HG03045 (cell line): ENCODE data around the gene AQP10.
A peak's percentile ranks its signal among the peaks of the same experiment; 100 is the strongest.
"Not testable (repeated sequence)": the region's sequence is repeated elsewhere in the genome, so short reads cannot be mapped to it uniquely, and the experiment has no call there.

Experiments used
- ATAC-seq: cut with Tn5 transposase; IDR thresholded peaks from one replicate; pipeline ENCODE4 v1.9.1; 2021; ENCODE audit warnings: mild to moderate bottlenecking, moderate library complexity; ENCODE audit not compliant: unreplicated experiment

AQP10 gene

GRCh38 chr1:154320882-154321608 lies at the start of gene AQP10:
Gene AQP10, plus strand, starts transcription at chr1:154321093. Its CDS starts 63 bp downstream, at chr1:154321156.
- no peak for ATAC-seq

- peak; percentile 86 for ATAC-seq
Measured at GRCh38 chr1:154272217-154272998, 48.5 kb upstream of the AQP10 start, which contains the start of gene HAX1. Gene HAX1, plus strand, starts transcription at chr1:154272629. Its CDS starts 95 bp downstream, at chr1:154272724.

- no peak for ATAC-seq
Measured at GRCh38 chr1:154272999-154273563, 47.8 kb upstream of the AQP10 start.

- no peak for ATAC-seq
Measured at GRCh38 chr1:154276797-154277196, 44.1 kb upstream of the AQP10 start.

GRCh38 chr1:154287591-154287990 lies 33.3 kb upstream of the AQP10 start:
- ATAC-seq, result not testable (repeated sequence)

- ATAC-seq, result no peak
Measured at GRCh38 chr1:154288661-154289060, 32.2 kb upstream of the AQP10 start.

GRCh38 chr1:154290921-154291320 lies 30.0 kb upstream of the AQP10 start:
- no peak for ATAC-seq

- no peak for ATAC-seq
Measured at GRCh38 chr1:154295408-154296235, 25.3 kb upstream of the AQP10 start.

GRCh38 chr1:154301582-154301981 lies 19.3 kb upstream of the AQP10 start:
- ATAC-seq, result no peak

GRCh38 chr1:154304664-154305337 lies 16.1 kb upstream of the AQP10 start:
- ATAC-seq, result peak; percentile 64

GRCh38 chr1:154306151-154306550 lies 14.7 kb upstream of the AQP10 start:
- ATAC-seq, result no peak

GRCh38 chr1:154307670-154308270 lies 13.1 kb upstream of the AQP10 start:
- not testable (repeated sequence) for ATAC-seq

GRCh38 chr1:154309136-154309535 lies 11.8 kb upstream of the AQP10 start:
- ATAC-seq, result not testable (repeated sequence)

GRCh38 chr1:154312229-154313065 lies 8.4 kb upstream of the AQP10 start:
- not testable (repeated sequence) for ATAC-seq

GRCh38 chr1:154313066-154313356 lies 7.9 kb upstream of the AQP10 start:
- ATAC-seq, result no peak

GRCh38 chr1:154314226-154314625 lies 6.7 kb upstream of the AQP10 start:
- ATAC-seq, result not testable (repeated sequence)

- ATAC-seq, result no peak
Measured at GRCh38 chr1:154316704-154317103, 4.2 kb upstream of the AQP10 start.

- no peak for ATAC-seq
Measured at GRCh38 chr1:154318386-154318785, 2.5 kb upstream of the AQP10 start.

GRCh38 chr1:154321609-154321934 lies 679 bp downstream of the AQP10 start:
- ATAC-seq, result not testable (repeated sequence)
